Osteocyte (in vitro differentiated cells): ENCODE results near the gene PPY. TPM values are rescaled to one million over a fixed set of nuclear protein-coding genes. Genes with fewer than 3 reads are reported as not detected.

Experiments used
- DNase-seq: peaks from one replicate; pipeline ENCODE4 v3.0.0; 2021; ENCODE audit warnings: mixed read lengths; ENCODE audit not compliant: unreplicated experiment; ENCODE audit errors: extremely low spot score
- H3K27ac Mint-ChIP-seq: one replicate; pipeline ENCODE4 v1.8.0; 2021; ENCODE audit warnings: mild to moderate bottlenecking, mixed read lengths; ENCODE audit not compliant: unreplicated experiment
- H3K27me3 Mint-ChIP-seq: one replicate; pipeline ENCODE4 v1.8.0; 2021; ENCODE audit warnings: mixed read lengths; ENCODE audit not compliant: unreplicated experiment
- H3K36me3 Mint-ChIP-seq: one replicate; pipeline ENCODE4 v1.8.0; 2021; ENCODE audit warnings: mixed read lengths; ENCODE audit not compliant: unreplicated experiment
- H3K4me1 Mint-ChIP-seq: one replicate; pipeline ENCODE4 v1.8.0; 2021; ENCODE audit warnings: mixed read lengths; ENCODE audit not compliant: unreplicated experiment
- H3K4me3 Mint-ChIP-seq: one replicate; pipeline ENCODE4 v1.8.0; 2021; ENCODE audit warnings: mild to moderate bottlenecking, moderate library complexity, mixed read lengths; ENCODE audit not compliant: unreplicated experiment
- H3K9me3 Mint-ChIP-seq: one replicate; pipeline ENCODE4 v1.8.0; 2021; ENCODE audit warnings: mixed read lengths; ENCODE audit not compliant: unreplicated experiment
- total RNA-seq: library from RNA; stranded (reverse); gene quantifications from 2 replicates; pipeline ENCODE4 v1.2.1, GENCODE V29; 2021
- TF ChIP-seq, protein P1 (sequence below): fragments of 200-600 bp; sonication (generic); IDR thresholded peaks from 2 replicates; pipeline ENCODE4 v1.5.0; 2021; ENCODE audit warnings: antibody characterized with exemption, mild to moderate bottlenecking, moderate library complexity

PPY gene
- total RNA-seq, 1 donor from 2014 or later = not detected

DNA sequence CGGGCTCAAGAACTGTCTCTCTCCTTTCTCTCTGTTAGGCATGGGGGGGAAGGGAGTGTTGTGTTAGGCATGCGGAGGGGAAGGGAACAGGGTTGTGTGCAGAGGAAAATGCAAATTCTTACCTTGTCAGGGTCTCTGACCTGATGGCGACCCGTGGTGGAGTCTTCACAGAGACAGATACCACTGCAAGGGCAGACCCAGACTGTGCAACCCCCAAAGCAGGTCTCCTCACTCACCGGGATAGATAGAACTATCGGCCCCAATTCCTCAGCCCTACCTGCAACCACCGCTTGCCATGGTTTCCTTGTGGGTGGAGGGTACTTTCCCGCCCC is 25.3 kb downstream of the PPY start:
- H3K27me3 Mint-ChIP-seq = peaks cover 24% of the 10 kb centered on the region
- no peaks in the 10 kb centered on the region for H3K36me3 Mint-ChIP-seq
- H3K4me1 Mint-ChIP-seq = no peaks in the 10 kb centered on the region
- H3K27ac Mint-ChIP-seq = no peak overlapping the region
- no peak overlapping the region for H3K4me3 Mint-ChIP-seq
- H3K9me3 Mint-ChIP-seq = no peaks in the 10 kb centered on the region
- TF ChIP-seq, protein P1, sequence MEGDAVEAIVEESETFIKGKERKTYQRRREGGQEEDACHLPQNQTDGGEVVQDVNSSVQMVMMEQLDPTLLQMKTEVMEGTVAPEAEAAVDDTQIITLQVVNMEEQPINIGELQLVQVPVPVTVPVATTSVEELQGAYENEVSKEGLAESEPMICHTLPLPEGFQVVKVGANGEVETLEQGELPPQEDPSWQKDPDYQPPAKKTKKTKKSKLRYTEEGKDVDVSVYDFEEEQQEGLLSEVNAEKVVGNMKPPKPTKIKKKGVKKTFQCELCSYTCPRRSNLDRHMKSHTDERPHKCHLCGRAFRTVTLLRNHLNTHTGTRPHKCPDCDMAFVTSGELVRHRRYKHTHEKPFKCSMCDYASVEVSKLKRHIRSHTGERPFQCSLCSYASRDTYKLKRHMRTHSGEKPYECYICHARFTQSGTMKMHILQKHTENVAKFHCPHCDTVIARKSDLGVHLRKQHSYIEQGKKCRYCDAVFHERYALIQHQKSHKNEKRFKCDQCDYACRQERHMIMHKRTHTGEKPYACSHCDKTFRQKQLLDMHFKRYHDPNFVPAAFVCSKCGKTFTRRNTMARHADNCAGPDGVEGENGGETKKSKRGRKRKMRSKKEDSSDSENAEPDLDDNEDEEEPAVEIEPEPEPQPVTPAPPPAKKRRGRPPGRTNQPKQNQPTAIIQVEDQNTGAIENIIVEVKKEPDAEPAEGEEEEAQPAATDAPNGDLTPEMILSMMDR = no peak
- DNase-seq = no peak

DNA sequence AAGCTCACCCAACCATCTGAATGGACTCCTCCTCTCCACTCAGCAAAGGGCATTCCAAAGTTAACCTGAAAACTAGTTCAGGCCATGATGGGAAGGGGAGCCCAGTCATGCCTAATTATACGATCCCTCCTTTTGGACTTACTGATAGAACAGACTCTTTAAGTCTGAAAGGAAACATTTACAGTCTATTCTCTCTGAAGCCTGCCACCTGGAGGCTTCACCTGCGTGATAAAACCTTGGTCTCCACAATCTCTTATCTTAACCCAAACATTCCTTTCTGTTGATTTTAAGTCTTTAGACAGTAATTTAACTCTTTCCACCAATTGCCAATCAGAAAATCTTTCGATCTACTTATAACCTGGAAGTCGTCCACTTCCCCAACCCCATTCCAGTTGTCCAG is 25.9 kb downstream of the PPY start:
- no peak for DNase-seq
- Mint-ChIP-seq H3K27ac (no peak overlapping the region), H3K4me1 (no peaks in the 10 kb centered on the region), H3K27me3 (peaks cover 24% of the 10 kb centered on the region), H3K36me3 (no peaks in the 10 kb centered on the region), H3K9me3 (no peaks in the 10 kb centered on the region), H3K4me3 (no peak overlapping the region)
- TF ChIP-seq, protein P1 = no peak

DNA sequence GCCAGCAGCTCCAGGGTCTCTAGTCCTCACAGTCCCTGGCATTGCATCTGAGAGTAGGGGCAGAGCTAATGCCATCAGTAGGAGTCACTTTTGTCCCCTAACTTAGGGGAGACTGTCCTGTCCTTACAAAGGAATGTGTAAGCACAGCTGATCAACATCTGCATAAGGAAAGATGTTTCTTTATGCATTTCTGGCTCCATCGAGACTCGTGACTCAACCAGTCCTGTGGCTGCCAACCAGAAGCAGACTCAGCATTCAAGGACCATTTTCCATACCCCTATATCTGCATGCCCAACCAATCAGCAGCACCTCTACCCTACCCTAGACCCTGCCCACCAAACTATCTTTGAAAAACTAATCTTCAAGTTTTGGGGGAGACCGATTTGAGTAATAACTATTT is 26.7 kb downstream of the PPY start:
- no peaks in the 10 kb centered on the region for H3K4me1 Mint-ChIP-seq
- no peak for DNase-seq
- H3K27me3 Mint-ChIP-seq = peaks cover 19% of the 10 kb centered on the region
- no peak overlapping the region for H3K4me3 Mint-ChIP-seq
- no peaks in the 10 kb centered on the region for H3K9me3 Mint-ChIP-seq
- H3K36me3 Mint-ChIP-seq = no peaks in the 10 kb centered on the region
- H3K27ac Mint-ChIP-seq = no peak overlapping the region
- TF ChIP-seq, protein P1 = no peak

DNA sequence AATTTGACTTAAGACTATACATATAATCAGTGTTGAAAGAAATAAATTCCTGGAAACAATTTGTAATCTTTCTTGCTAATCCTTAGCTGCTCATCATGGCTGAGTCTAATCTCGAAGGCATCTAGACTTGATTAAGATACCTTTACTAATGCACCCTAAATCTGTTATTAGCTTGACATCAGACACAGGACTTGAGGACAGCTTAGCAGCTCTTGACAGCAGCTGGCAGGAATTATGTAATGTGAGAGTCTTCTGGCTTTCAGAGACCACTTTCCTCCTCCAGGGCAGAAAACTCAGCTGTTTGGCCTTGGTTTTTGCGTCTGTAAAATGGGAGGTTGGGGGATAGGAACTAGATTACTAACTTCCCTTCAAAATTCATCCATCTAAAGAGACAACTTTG is 27.8 kb downstream of the PPY start:
- TF ChIP-seq, protein P1 = no peak
- Mint-ChIP-seq H3K27me3 (peaks cover 22% of the 10 kb centered on the region), H3K36me3 (no peaks in the 10 kb centered on the region), H3K9me3 (no peaks in the 10 kb centered on the region), H3K4me1 (no peaks in the 10 kb centered on the region), H3K4me3 (no peak overlapping the region), H3K27ac (no peak overlapping the region)
- DNase-seq = no peak

DNA sequence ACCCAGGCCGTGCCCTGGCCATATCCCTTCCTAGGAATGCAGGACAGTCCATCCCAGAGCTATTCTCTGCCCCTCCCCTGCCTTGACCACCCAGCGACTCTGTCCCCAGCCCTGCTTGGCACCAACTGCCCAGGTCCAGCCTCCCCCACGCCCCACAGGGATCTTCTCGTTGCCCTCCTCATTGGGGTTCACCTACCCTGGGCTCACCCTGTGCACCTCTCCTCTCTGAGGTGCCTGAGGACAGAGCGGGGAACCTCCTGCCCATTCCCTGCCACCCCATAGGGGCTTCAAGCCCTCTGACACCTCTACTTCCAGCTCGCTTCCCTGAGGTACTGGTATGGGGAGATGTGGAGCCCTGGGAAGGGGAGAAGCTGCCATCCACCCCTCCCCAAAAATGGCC is 28.7 kb downstream of the PPY start:
- H3K4me3 Mint-ChIP-seq = no peak overlapping the region
- no peaks in the 10 kb centered on the region for H3K4me1 Mint-ChIP-seq
- peaks cover 22% of the 10 kb centered on the region for H3K27me3 Mint-ChIP-seq
- TF ChIP-seq, protein P1 = no peak
- H3K9me3 Mint-ChIP-seq = no peaks in the 10 kb centered on the region
- H3K36me3 Mint-ChIP-seq = no peaks in the 10 kb centered on the region
- DNase-seq = no peak
- H3K27ac Mint-ChIP-seq = no peak overlapping the region
